CD4-positive, CD25-positive, alpha-beta regulatory T cell (primary cell): ENCODE data around the gene P4HA2. TPM values are rescaled to one million over a fixed set of nuclear protein-coding genes. Genes with fewer than 3 reads are reported as not detected.

Experiments used
- ATAC-seq, 2 donors: fragments of 150-1000 bp; cut with Tn5 transposase; one replicate each; pipeline ENCODE4 v1.10.0; 2021; ENCODE audit warnings: low read depth in 2 of 2, moderate number of reproducible peaks in 2 of 2, moderate library complexity in 1 of 2
- DNase-seq, 3 donors: peaks; one replicate each; pipeline versions ENCODE4 v3.0.0 to v3.0.0-alpha.2; 2012 to 2022; ENCODE audit warnings: mixed read lengths in 1 of 3
- H3K27ac ChIP-seq: one replicate; pipeline ENCODE4 v1.7.0; 2013; ENCODE audit warnings: mild to moderate bottlenecking, low read length; ENCODE audit not compliant: insufficient read depth, poor library complexity, severe bottlenecking
- H3K27me3 ChIP-seq: one replicate; pipeline ENCODE4 v1.7.0; 2013; ENCODE audit warnings: low read length; ENCODE audit not compliant: control insufficient read depth, insufficient read depth
- H3K36me3 ChIP-seq: one replicate; pipeline ENCODE4 v1.7.0; 2013; ENCODE audit warnings: mild to moderate bottlenecking, low read length, moderate library complexity; ENCODE audit not compliant: control insufficient read depth, insufficient read depth
- H3K4me1 ChIP-seq: 2 replicates; pipeline ENCODE4 v1.7.0; 2013; ENCODE audit warnings: mild to moderate bottlenecking, low read length; ENCODE audit not compliant: insufficient read depth, control insufficient read depth, poor library complexity, severe bottlenecking
- H3K4me3 ChIP-seq: one replicate; pipeline ENCODE4 v1.7.0; 2013; ENCODE audit warnings: low read depth, mild to moderate bottlenecking, low read length, moderate library complexity
- H3K9me3 ChIP-seq, 2 experiments: 1 replicate in 1 of 2; 2 replicates in 1 of 2; pipeline ENCODE4 v1.7.0; 2013; ENCODE audit warnings: low read length in 2 of 2, mild to moderate bottlenecking in 1 of 2, moderate library complexity in 1 of 2; ENCODE audit not compliant: control insufficient read depth in 2 of 2
- H3K27ac Mint-ChIP-seq, 3 donors: one replicate each; pipeline ENCODE4 v1.8.0; 2020 to 2022; ENCODE audit warnings: mild to moderate bottlenecking in 3 of 3, mixed read lengths in 3 of 3, moderate library complexity in 2 of 3
- H3K27me3 Mint-ChIP-seq: one replicate; pipeline ENCODE4 v1.8.0; 2022; ENCODE audit warnings: mild to moderate bottlenecking, mixed read lengths
- H3K36me3 Mint-ChIP-seq: one replicate; pipeline ENCODE4 v1.8.0; 2020; ENCODE audit warnings: mixed read lengths
- H3K4me1 Mint-ChIP-seq, 4 donors: one replicate each; pipeline ENCODE4 v1.8.0; 2020 to 2022; ENCODE audit warnings: mixed read lengths in 4 of 4, mild to moderate bottlenecking in 1 of 4
- H3K4me3 Mint-ChIP-seq, 4 donors: one replicate each; pipeline ENCODE4 v1.8.0; 2020 to 2022; ENCODE audit warnings: mild to moderate bottlenecking in 4 of 4, mixed read lengths in 4 of 4, moderate library complexity in 3 of 4
- H3K9me3 Mint-ChIP-seq, 7 donors: one replicate each; pipeline ENCODE4 v1.8.0; 2020 to 2022; ENCODE audit warnings: mixed read lengths in 7 of 7, mild to moderate bottlenecking in 3 of 7, moderate library complexity in 2 of 7
- polyA plus RNA-seq, 4 donors: library from polyadenylated mRNA; unstranded; fragments of 300-500 nt; fragmentation: Illumina TruSeq; gene quantifications; one replicate each; pipeline ENCODE4 v1.2.3, GENCODE V29; 2021
- total RNA-seq: library from RNA; stranded (reverse); gene quantifications from one replicate; pipeline ENCODE4 v1.2.3, GENCODE V29; 2022

Gene P4HA2
- total and polyA plus RNA-seq, 5 donors from 2014 or later = not detected

DNA sequence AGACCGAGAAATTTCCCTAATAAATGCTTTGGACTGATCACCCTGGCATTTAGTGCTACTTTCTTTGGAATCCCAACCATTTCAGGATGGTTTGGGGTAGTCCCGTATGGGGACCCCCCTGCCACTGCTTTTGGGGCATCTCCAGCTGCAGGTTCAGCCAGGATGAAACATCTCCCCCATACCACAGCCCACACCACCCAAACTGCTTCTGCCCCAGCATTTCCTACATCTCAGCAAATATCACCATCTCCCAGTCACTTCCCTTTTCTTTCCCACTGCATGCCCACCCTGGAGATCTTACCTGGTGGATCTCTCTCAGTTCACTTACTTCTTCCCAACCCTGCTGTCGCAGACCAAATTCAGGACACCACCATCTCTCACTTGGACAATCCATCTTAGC, 4.8 kb upstream of the P4HA2 start:
- DNase-seq (no peak), ATAC-seq (no peak)
- Mint-ChIP-seq H3K27me3 (peaks cover 34% of the 10 kb centered on the region), H3K27ac (no peak overlapping the region), H3K36me3 (no peaks in the 10 kb centered on the region), H3K4me1 (peaks cover 0 to 6% (median 3%) of the 10 kb centered on the region in 4 donors), H3K4me3 (peak overlapping the region in 1 of 4 donors; percentile 6), H3K9me3 (peaks cover 0 to 3% (median 0%) of the 10 kb centered on the region in 7 donors)
- H3K27ac ChIP-seq = no peak overlapping the region
- no peaks in the 10 kb centered on the region for H3K36me3 ChIP-seq
- H3K4me3 ChIP-seq = no peak overlapping the region
- H3K9me3 ChIP-seq = no peaks in the 10 kb centered on the region
- peaks cover 11% of the 10 kb centered on the region for H3K27me3 ChIP-seq
- peaks cover 7% of the 10 kb centered on the region for H3K4me1 ChIP-seq

DNA sequence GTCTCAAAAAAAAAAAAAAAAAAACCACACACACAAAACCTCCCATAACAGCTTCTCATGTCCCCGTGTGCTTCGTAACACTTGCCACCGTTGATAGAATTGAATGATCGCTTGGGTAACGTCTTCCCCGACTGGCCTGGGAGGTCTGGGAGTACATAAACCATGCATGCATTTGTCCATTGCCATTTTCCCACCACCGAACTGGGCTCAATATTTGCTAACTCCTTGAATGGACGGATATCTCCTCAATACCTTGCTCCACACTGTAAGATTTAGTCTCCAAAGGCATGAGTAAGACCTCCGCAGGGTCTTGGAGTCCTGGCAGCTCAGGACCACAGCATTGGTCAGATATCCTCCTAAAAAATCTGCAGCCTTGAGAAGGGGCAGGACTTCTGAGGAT, 3.2 kb upstream of the P4HA2 start:
- Mint-ChIP-seq H3K9me3 (peaks cover 0 to 3% (median 0%) of the 10 kb centered on the region in 7 donors), H3K4me3 (no peak overlapping the region), H3K4me1 (peaks cover 0 to 9% (median 3%) of the 10 kb centered on the region in 4 donors), H3K36me3 (no peaks in the 10 kb centered on the region), H3K27ac (no peak overlapping the region), H3K27me3 (peaks cover 44% of the 10 kb centered on the region)
- Histone ChIP-seq H3K36me3 (no peaks in the 10 kb centered on the region), H3K27ac (no peak overlapping the region), H3K4me1 (peaks cover 8% of the 10 kb centered on the region), H3K4me3 (no peak overlapping the region), H3K9me3 (no peaks in the 10 kb centered on the region), H3K27me3 (peaks cover 16% of the 10 kb centered on the region)
- ATAC-seq (no peak), DNase-seq (no peak)

DNA sequence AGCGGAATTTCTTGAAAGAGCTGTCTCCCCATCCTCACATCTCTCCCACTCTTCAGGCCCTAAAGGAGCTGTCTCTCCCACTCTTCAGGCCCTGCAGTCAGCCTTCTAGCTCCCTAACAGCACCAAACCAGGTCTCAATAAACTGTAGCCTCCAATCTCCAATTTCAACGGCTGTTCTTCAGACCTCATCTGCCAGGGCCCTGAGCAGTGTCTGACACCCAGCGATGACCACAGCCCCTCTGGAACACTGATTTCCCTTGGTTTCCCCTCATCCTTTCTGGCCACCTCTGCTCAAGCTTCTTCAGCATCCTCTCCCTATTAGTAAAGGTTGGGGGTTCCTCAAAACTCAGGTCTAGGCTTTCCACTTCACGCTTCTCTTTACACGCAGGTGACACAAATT, 1.6 kb upstream of the P4HA2 start:
- ATAC-seq (no peak), DNase-seq (no peak)
- Histone ChIP-seq H3K4me3 (no peak overlapping the region), H3K4me1 (peaks cover 8% of the 10 kb centered on the region), H3K36me3 (no peaks in the 10 kb centered on the region), H3K27ac (no peak overlapping the region), H3K9me3 (no peaks in the 10 kb centered on the region), H3K27me3 (peaks cover 16% of the 10 kb centered on the region)
- H3K4me3 Mint-ChIP-seq = peak overlapping the region in 2 of 4 donors; percentile 10 to 39
- H3K27ac Mint-ChIP-seq = peak overlapping the region in 1 of 3 donors; percentile 62
- peaks cover 0 to 14% (median 3%) of the 10 kb centered on the region in 4 donors for H3K4me1 Mint-ChIP-seq
- peaks cover 0 to 3% (median 0%) of the 10 kb centered on the region in 7 donors for H3K9me3 Mint-ChIP-seq
- H3K36me3 Mint-ChIP-seq = no peaks in the 10 kb centered on the region
- H3K27me3 Mint-ChIP-seq = peaks cover 46% of the 10 kb centered on the region

DNA sequence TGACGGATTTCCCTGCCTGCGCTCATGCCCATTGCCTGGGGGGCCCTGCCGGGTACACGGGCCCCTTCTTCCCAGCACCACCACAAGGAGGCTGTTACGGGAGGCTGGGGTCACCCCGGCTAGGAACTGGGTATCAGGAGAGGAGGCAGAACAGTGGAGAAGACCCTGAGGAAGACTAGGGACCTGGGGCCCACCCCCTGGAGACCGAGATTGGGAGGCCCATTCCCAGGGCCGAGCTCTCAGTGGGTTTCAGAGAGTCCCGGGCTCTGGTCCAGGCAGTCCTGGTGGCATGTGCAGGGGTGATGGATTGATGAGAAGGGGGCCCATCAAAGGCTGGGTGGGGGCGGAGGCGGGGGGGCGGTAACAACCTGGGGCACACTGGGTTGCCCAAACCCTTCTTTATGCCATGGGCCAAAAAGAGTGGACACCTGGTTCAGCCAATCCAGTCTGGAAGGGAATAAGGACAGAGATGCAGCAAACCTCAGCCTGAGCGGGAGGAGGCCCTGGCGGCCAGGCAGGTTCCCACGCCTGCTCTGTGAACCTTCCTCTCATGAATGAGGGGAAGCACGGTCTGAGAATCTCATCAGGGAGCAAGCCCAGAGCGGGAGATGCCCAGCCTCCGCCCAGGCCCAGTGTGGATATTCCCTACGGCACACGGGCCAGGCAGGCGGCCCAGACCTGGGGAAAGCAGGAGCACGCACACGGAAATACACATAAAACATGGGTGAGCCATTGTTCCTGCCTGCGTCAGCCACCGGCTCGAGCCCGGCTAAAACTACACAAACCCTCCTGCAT, 785 bp upstream of the P4HA2 start:
- H3K4me1 ChIP-seq = peaks cover 8% of the 10 kb centered on the region
- no peak overlapping the region for H3K27ac Mint-ChIP-seq
- peaks cover 53% of the 10 kb centered on the region for H3K27me3 Mint-ChIP-seq
- no peak overlapping the region for H3K27ac ChIP-seq
- H3K27me3 ChIP-seq = peaks cover 16% of the 10 kb centered on the region
- ATAC-seq = no peak
- H3K9me3 Mint-ChIP-seq = peaks cover 0 to 3% (median 0%) of the 10 kb centered on the region in 7 donors
- H3K36me3 Mint-ChIP-seq = no peaks in the 10 kb centered on the region
- peaks cover 0 to 14% (median 3%) of the 10 kb centered on the region in 4 donors for H3K4me1 Mint-ChIP-seq
- no peak for DNase-seq
- no peaks in the 10 kb centered on the region for H3K9me3 ChIP-seq
- H3K4me3 ChIP-seq = no peak overlapping the region
- peak overlapping the region in 3 of 4 donors; percentile 10 to 44 (median 39) for H3K4me3 Mint-ChIP-seq
- H3K36me3 ChIP-seq = no peaks in the 10 kb centered on the region

DNA sequence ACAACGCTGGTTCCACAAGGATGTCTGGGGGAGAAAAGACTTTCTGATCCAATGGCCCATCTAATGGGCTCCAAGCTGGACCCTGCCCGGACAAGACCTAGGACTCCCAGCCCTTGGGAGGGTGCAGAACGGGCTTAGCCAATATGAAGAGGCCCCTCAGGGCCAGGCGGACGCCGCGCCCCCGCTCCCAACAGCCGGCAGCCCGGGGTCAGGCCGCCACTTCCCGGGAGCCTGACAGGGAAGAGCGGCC, 493 bp downstream of the P4HA2 start:
- peaks cover 0 to 2% (median 0%) of the 10 kb centered on the region in 7 donors for H3K9me3 Mint-ChIP-seq
- H3K4me3 Mint-ChIP-seq = no peak overlapping the region
- peaks cover 8% of the 10 kb centered on the region for H3K4me1 ChIP-seq
- no peak overlapping the region for H3K27ac Mint-ChIP-seq
- H3K27me3 Mint-ChIP-seq = peaks cover 51% of the 10 kb centered on the region
- no peaks in the 10 kb centered on the region for H3K36me3 Mint-ChIP-seq
- H3K9me3 ChIP-seq = no peaks in the 10 kb centered on the region
- peaks cover 16% of the 10 kb centered on the region for H3K27me3 ChIP-seq
- DNase-seq = no peak
- peaks cover 0 to 14% (median 3%) of the 10 kb centered on the region in 4 donors for H3K4me1 Mint-ChIP-seq
- H3K4me3 ChIP-seq = no peak overlapping the region
- ATAC-seq = no peak
- H3K36me3 ChIP-seq = no peaks in the 10 kb centered on the region
- H3K27ac ChIP-seq = no peak overlapping the region

DNA sequence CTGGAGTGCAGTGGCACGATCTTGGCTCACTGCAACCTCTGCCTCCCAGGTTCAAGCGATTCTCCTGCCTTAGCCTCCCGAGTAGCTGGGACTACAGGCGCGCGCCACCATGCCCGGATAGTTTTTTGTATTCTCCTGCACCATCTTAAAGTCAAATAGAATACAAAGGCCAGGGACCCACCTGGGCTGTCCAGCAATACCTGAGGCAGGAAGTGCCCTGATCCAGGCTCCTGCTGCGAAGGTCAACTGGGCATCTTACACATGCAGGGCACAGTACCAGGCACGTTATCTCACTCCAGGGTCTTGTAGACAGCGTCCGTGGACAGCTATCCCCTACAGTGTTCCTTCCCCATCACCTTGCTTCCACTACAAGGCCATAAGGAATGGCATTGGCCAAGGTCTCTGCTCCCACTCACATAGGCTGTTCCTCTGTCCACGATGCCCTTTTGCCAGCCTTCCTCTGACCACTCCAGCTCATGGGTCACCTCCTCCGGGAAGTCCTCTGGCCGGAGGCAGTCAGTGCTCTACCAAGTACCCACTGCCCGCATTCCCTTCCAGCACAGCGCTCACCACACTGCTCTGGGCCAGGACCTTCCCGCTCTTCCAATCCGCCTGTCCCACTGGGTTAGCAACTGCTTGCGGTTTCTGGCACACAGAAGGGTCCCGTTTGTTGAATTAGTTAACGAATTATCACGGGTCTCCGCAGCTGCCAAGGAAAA, 978 bp downstream of the P4HA2 start:
- Mint-ChIP-seq H3K27me3 (peaks cover 51% of the 10 kb centered on the region), H3K9me3 (peaks cover 0 to 2% (median 0%) of the 10 kb centered on the region in 7 donors), H3K27ac (no peak overlapping the region), H3K4me3 (peak overlapping the region in 3 of 4 donors; percentile 23 to 61 (median 51)), H3K36me3 (no peaks in the 10 kb centered on the region), H3K4me1 (peaks cover 0 to 14% (median 3%) of the 10 kb centered on the region in 4 donors)
- H3K36me3 ChIP-seq = no peaks in the 10 kb centered on the region
- peaks cover 16% of the 10 kb centered on the region for H3K27me3 ChIP-seq
- peaks cover 8% of the 10 kb centered on the region for H3K4me1 ChIP-seq
- H3K27ac ChIP-seq = no peak overlapping the region
- H3K9me3 ChIP-seq = no peaks in the 10 kb centered on the region
- no peak overlapping the region for H3K4me3 ChIP-seq
- no peak for ATAC-seq
- no peak for DNase-seq

DNA sequence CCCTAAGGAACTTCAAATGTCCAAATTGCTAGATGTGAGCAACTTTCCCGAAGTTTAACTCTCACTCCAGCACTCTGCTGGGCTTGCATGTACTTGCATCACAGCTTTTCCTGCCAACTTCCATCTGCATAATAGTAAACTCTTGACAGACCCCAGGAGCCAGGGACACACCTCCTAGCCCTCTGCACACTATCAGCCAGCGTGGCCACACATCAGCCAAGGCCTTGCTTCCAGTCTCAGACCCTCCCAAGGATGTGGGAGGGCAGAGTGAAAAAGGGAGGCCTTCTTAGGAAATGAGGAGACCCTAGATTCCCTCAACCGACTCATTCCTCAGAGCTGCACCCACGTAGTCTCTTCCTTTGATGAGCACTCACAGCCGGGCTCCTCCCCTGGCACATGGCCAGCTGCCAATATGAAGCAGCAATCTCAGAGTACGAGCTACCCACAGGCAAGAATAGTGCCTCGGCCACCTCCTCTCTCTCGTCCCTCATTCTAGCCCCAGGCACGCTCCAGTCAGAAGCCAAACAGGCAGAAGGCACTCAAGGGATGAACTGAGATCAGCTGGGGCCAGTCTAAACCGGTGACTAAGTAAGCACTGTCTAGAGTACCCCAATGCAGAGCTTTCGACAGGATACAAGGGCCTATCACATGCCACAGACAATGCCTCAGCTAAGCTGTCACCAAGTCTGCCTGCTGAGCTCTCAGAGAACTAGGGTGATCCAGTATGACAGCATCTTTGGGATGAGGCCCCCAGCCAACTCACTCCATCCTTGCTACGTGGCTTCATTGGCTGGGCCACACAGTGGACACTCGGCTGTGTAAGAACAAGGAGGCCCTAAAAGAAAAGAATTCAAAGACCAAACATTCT, 2.3 kb downstream of the P4HA2 start:
- Mint-ChIP-seq H3K27me3 (peaks cover 44% of the 10 kb centered on the region), H3K4me1 (peaks cover 0 to 14% (median 0%) of the 10 kb centered on the region in 4 donors), H3K36me3 (no peaks in the 10 kb centered on the region), H3K4me3 (peak overlapping the region in 1 of 4 donors; percentile 17), H3K9me3 (peaks cover 0 to 2% (median 0%) of the 10 kb centered on the region in 7 donors), H3K27ac (peak overlapping the region in 1 of 3 donors; percentile 62)
- H3K4me1 ChIP-seq = peaks cover 8% of the 10 kb centered on the region
- H3K36me3 ChIP-seq = no peaks in the 10 kb centered on the region
- no peak overlapping the region for H3K4me3 ChIP-seq
- H3K27ac ChIP-seq = no peak overlapping the region
- peaks cover 12% of the 10 kb centered on the region for H3K27me3 ChIP-seq
- DNase-seq = peak in 1 of 3 donors; percentile 9
- no peaks in the 10 kb centered on the region for H3K9me3 ChIP-seq
- ATAC-seq = no peak
